Measurements from ENCODE around the gene C19orf25.

DNA sequence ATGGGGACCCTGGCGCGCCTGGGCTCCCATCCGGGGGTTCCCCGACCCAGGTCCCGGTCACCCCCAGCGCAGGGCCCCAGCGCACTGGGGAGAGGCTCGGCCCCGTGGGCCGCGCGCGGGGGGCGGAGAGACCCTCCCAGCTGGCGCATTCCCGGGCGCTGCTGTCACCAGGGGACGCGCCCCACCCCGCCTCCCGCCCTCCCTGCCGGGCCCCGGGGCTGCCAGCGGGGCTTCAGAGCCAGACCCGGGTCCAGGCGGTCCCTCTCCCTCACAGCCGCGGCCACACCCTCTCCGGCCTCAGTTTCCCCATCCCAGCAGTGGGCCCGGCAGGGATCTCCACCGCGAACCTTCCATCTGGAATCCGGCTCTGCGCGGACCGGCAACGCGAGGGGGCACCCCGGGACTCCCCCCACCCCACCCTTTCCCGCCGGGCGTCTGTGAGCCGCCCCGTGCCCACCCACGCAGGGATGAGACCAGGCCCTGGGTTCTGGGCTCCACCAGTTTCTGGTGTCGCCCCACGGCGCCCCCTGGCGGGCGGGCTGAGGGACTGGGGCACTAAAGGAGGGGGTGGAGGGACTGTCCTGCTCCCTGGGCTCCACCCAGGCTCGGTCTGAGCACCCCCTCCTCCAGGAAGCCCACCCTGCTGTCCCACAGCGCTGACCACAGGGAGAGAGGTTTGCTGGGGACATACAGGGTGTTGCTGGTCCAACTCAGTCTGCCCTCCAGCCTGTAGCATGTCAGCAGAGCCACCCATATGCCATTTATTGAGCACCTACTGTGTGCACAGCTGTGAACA is 34.7 kb upstream of the C19orf25 start:
- TF ChIP-seq JUND (IDR thresholded peaks at IDR 0.05; ENCODE audit: borderline replicate concordance, low read depth, low read length) (no peak; the same call in 1 of the 2 replicates), JUND (tag; IDR thresholded peaks at IDR 0.05; ENCODE audit: borderline replicate concordance, low read depth, low read length) (no peak; the same call in 2 of the 3 replicates), TEAD4 (IDR thresholded peaks at IDR 0.05; ENCODE audit: low read length) (no peak; the same call in 1 of the 2 replicates), TEAD4 (CRISPR knock-in tag; IDR thresholded peaks at IDR 0.05; ENCODE audit: borderline replicate concordance) (no peak), SP1 (CRISPR knock-in tag; IDR thresholded peaks at IDR 0.05) (peak; percentile 71; the same call in 1 of the 2 replicates), NFE2 (IDR thresholded peaks at IDR 0.05; ENCODE audit: low read depth) (no peak), MTA2 (IDR thresholded peaks at IDR 0.05; ENCODE audit: low read depth) (no peak), EZH2 (IDR thresholded peaks at IDR 0.05; ENCODE audit: borderline replicate concordance, low read depth, low read length) (no peak), NR1H2 (CRISPR knock-in tag; IDR thresholded peaks at IDR 0.05) (no peak), KDM1A (IDR thresholded peaks at IDR 0.05) (peak in 1 of 2 experiments; percentile 69; a peak in 3 of 4 replicates)
- TF ChIP-seq, protein P1, sequence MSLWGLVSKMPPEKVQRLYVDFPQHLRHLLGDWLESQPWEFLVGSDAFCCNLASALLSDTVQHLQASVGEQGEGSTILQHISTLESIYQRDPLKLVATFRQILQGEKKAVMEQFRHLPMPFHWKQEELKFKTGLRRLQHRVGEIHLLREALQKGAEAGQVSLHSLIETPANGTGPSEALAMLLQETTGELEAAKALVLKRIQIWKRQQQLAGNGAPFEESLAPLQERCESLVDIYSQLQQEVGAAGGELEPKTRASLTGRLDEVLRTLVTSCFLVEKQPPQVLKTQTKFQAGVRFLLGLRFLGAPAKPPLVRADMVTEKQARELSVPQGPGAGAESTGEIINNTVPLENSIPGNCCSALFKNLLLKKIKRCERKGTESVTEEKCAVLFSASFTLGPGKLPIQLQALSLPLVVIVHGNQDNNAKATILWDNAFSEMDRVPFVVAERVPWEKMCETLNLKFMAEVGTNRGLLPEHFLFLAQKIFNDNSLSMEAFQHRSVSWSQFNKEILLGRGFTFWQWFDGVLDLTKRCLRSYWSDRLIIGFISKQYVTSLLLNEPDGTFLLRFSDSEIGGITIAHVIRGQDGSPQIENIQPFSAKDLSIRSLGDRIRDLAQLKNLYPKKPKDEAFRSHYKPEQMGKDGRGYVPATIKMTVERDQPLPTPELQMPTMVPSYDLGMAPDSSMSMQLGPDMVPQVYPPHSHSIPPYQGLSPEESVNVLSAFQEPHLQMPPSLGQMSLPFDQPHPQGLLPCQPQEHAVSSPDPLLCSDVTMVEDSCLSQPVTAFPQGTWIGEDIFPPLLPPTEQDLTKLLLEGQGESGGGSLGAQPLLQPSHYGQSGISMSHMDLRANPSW (CRISPR knock-in tag; IDR thresholded peaks at IDR 0.05), result no peak
- TF ChIP-seq, protein P2, sequence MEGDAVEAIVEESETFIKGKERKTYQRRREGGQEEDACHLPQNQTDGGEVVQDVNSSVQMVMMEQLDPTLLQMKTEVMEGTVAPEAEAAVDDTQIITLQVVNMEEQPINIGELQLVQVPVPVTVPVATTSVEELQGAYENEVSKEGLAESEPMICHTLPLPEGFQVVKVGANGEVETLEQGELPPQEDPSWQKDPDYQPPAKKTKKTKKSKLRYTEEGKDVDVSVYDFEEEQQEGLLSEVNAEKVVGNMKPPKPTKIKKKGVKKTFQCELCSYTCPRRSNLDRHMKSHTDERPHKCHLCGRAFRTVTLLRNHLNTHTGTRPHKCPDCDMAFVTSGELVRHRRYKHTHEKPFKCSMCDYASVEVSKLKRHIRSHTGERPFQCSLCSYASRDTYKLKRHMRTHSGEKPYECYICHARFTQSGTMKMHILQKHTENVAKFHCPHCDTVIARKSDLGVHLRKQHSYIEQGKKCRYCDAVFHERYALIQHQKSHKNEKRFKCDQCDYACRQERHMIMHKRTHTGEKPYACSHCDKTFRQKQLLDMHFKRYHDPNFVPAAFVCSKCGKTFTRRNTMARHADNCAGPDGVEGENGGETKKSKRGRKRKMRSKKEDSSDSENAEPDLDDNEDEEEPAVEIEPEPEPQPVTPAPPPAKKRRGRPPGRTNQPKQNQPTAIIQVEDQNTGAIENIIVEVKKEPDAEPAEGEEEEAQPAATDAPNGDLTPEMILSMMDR (IDR thresholded peaks at IDR 0.05 in 2 of 3, conservative IDR thresholded peaks at IDR 0.05 in 1 of 3; ENCODE audit: insufficient read depth in 2 of 3, low read depth in 1 of 3, low read length in 3 of 3), result peak; percentile 83 to 89 (median 88)
- TF ChIP-seq, protein P3, sequence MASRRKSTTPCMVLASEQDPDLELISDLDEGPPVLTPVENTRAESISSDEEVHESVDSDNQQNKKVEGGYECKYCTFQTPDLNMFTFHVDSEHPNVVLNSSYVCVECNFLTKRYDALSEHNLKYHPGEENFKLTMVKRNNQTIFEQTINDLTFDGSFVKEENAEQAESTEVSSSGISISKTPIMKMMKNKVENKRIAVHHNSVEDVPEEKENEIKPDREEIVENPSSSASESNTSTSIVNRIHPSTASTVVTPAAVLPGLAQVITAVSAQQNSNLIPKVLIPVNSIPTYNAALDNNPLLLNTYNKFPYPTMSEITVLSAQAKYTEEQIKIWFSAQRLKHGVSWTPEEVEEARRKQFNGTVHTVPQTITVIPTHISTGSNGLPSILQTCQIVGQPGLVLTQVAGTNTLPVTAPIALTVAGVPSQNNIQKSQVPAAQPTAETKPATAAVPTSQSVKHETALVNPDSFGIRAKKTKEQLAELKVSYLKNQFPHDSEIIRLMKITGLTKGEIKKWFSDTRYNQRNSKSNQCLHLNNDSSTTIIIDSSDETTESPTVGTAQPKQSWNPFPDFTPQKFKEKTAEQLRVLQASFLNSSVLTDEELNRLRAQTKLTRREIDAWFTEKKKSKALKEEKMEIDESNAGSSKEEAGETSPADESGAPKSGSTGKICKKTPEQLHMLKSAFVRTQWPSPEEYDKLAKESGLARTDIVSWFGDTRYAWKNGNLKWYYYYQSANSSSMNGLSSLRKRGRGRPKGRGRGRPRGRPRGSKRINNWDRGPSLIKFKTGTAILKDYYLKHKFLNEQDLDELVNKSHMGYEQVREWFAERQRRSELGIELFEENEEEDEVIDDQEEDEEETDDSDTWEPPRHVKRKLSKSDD (conservative IDR thresholded peaks at IDR 0.05; ENCODE audit: low read length), result no peak

Data from K562 (cell line).